ENCODE results near the gene SRP14. TPM values are rescaled to one million over a fixed set of nuclear protein-coding genes. Genes with fewer than 3 reads are reported as not detected.

The SRP14 gene
- total RNA-seq (2022; extraction: Qiagen RNA extraction), result 230 to 254 TPM (median 251 TPM) in 5 replicates

GRCh38 chr15:40038638-40039543 is at the start of gene SRP14:
Gene SRP14 (minus strand): TSS chr15:40039181. CDS start chr15:40039116, 65 bp downstream.

Other genes with a start within 250 kb of the SRP14 start
- gene GPR176, start 118.9 kb downstream of the SRP14 start, total RNA-seq (2022; extraction: Qiagen RNA extraction), result 8.6 to 12.9 TPM (median 9.8 TPM) in 5 replicates
- 16.5 to 19.7 TPM (median 17.7 TPM) in 5 replicates for gene EIF2AK4, start 105.1 kb downstream of the SRP14 start, total RNA-seq (2022; extraction: Qiagen RNA extraction)
- gene BMF, start 69.7 kb upstream of the SRP14 start, total RNA-seq (2022; extraction: Qiagen RNA extraction), result 1.4 to 2.4 TPM (median 1.8 TPM) in 5 replicates
- gene BUB1B, start 121.9 kb upstream of the SRP14 start, total RNA-seq (2022; extraction: Qiagen RNA extraction), result 23.2 to 35.7 TPM (median 26.7 TPM) in 5 replicates
- 0.21 to 0.46 TPM (median 0.29 TPM) in 5 replicates for gene PAK6, start 199.9 kb upstream of the SRP14 start, total RNA-seq (2022; extraction: Qiagen RNA extraction)
- 0.24 to 0.43 TPM (median 0.33 TPM) in 5 replicates for gene ANKRD63, start 243.9 kb upstream of the SRP14 start, total RNA-seq (2022; extraction: Qiagen RNA extraction)